Measurements from ENCODE around the gene ANKRD11. TPM values are rescaled to one million over a fixed set of nuclear protein-coding genes. Genes with fewer than 3 reads are reported as not detected.

ANKRD11 gene
- total RNA-seq, result 49.6 and 55.0 TPM in 2 replicates

DNA sequence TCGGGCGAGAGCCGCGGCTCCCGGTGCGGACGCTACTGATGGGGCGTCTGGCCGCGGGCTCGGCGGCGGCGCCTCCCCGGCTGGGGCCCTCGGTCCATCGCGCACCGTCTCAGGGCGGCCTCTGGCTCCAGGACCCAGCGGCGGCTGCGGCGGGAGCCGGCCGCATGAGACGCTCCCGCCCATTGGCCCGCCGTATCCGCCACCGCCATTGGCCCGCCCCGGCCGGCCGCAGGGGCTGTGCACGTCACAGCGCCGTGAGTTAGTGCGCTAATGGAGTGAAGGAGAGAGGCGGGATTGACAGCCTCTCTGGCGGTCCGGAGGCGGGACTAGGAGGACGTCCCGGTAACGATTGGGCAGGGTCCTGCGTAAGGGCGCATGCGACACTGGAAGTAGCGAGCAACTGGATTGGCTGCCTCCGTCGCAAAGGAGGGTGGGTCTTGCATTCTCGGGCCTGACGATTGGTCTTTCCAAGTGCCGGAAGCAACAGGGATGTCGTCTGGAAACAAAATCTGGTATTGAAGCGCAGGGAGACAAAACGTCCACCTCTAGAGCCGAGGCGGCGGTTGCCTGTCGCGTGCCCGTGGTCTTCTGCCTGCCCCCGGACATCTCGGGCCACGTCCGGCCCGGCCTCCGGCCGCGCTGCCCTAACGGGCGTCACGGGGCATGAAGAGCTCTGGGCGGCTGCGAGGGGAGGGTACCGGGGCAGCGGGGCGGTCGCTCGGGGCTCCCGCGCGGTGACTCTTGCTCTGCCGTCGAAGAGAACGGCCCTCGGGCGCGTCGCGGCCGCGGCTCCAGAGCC, at the start of gene ANKRD11:
Gene ANKRD11 (minus strand): TSS at position 123 of the 799 bp plus-strand sequence. CDS start 173,542 bp downstream, outside the sequence.

GRCh38 chr16:89507834-89508590, 17.7 kb upstream of the ANKRD11 start, which contains the start of gene SPG7:
SPG7 (plus strand) TSS chr16:89508403; CDS start chr16:89508418, 15 bp downstream.

Other genes with a start within 250 kb of the ANKRD11 start
- 124 and 126 TPM in 2 replicates for gene SPG7, start 17.8 kb upstream of the ANKRD11 start, total RNA-seq
- gene RPL13, start 70.1 kb upstream of the ANKRD11 start, total RNA-seq, result 2,712 and 3,948 TPM in 2 replicates
- 9.2 and 30.4 TPM in 2 replicates for gene CPNE7, start 85.2 kb upstream of the ANKRD11 start, total RNA-seq
- under 0.01 and 0.26 TPM in 2 replicates for gene DPEP1, start 123.1 kb upstream of the ANKRD11 start, total RNA-seq
- 89.5 and 101 TPM in 2 replicates for gene CHMP1A, start 167.1 kb upstream of the ANKRD11 start, total RNA-seq
- gene SPATA33, start 167.3 kb upstream of the ANKRD11 start, total RNA-seq, result 2.5 and 2.7 TPM in 2 replicates
- gene CDK10, start 196.1 kb upstream of the ANKRD11 start, total RNA-seq, result 28.9 and 34.5 TPM in 2 replicates
- 5.0 and 6.4 TPM in 2 replicates for gene SPATA2L, start 211.1 kb upstream of the ANKRD11 start, total RNA-seq
- 8.0 and 9.0 TPM in 2 replicates for gene VPS9D1, start 230.3 kb upstream of the ANKRD11 start, total RNA-seq
- 7.4 and 9.8 TPM in 2 replicates for gene ZNF276, start 231.0 kb upstream of the ANKRD11 start, total RNA-seq